ENCODE results near the gene NUP93. TPM values are rescaled to one million over a fixed set of nuclear protein-coding genes. Genes with fewer than 3 reads are reported as not detected.

The NUP93 gene
- total RNA-seq = 10 to 100 TPM; 45.6 to 47.2 TPM
- polyA plus RNA-seq (2013, experiment 1 of 2) = 36.3 TPM
- 39.1 TPM for polyA plus RNA-seq (2013, experiment 2 of 2)
- total RNA-seq = 27.9 to 270 (median 62.7) reads per million in 172 experiments

GRCh38 chr16:56729735-56730662 is at the start of gene NUP93:
Gene NUP93, plus strand, starts transcription at chr16:56730129. Its CDS starts 18,119 bp downstream, at chr16:56748248.
- Histone ChIP-seq H3K27me3 (ENCODE audit: control insufficient read depth in 1 of 2, insufficient read depth in 2 of 2, low read length in 2 of 2) (no peaks in the 10 kb centered on the region), H3K4me1 (ENCODE audit: insufficient read depth, low read length) (peaks cover 26% of the 10 kb centered on the region), H3K9me3 (ENCODE audit: control insufficient read depth in 1 of 2, insufficient read depth in 1 of 2, low read length in 2 of 2) (no peaks in the 10 kb centered on the region), H3K36me3 (ENCODE audit: insufficient read depth, low read length) (no peaks in the 10 kb centered on the region), H3K4me3 (ENCODE audit: low read length) (peak within 1 kb of the TSS; percentile 99), H3K27ac (ENCODE audit: low read depth in 1 of 2, low read length in 2 of 2) (peak within 1 kb of the TSS; percentile 44 to 57)
- POLR2A ChIA-PET = interaction anchor here (0.9 to 2.6 kb wide), 7 partner anchors 10 to 259 kb away, joined by 3 to 16 read pairs (median 5); partner anchors contain the start of genes MT1X and NLRC5
- Mint-ChIP-seq H3K9me3 (no peaks in the 10 kb centered on the region), H3K27ac (peak within 1 kb of the TSS; percentile 93), H3K4me3 (no peak within 1 kb of the TSS), H3K4me1 (ENCODE audit: low read depth) (peaks cover 34% of the 10 kb centered on the region), H3K36me3 (ENCODE audit: low read depth) (peaks cover 11% of the 10 kb centered on the region), H3K27me3 (no peaks in the 10 kb centered on the region)
- ATAC-seq (ENCODE audit: poor library complexity) = peak; percentile 93
- no peak for TF ChIP-seq CTCF (IDR thresholded peaks at IDR 0.05)
- CTCF ChIA-PET = no interaction called here
- intact Hi-C loops (cut with DNase I, micrococcal nuclease) = loop anchor here (1.0 to 10.0 kb wide), 7 partner anchors 21 to 535 kb away; partner anchors contain the start of genes HERPUD1 (in 1 of the 2), MT1X (in 1 of the 2), NUDT21 (in 1 of the 2) and OGFOD1 (in 1 of the 2)
- DNase-seq = peak; percentile 81 to 96 (median 87)

- peak; percentile 99 for ATAC-seq (ENCODE audit: poor library complexity)
- ChIA-PET POLR2A (interaction anchor here (1.0 to 2.1 kb wide), 12 partner anchors 9 to 77 kb away, joined by 3 to 20 read pairs (median 4); partner anchors contain the start of genes MT1F, MT1G, MT1H and MT2A), CTCF (interaction anchor here (1.2 to 2.7 kb wide), 3 partner anchors 19 to 105 kb away, joined by 3 to 11 read pairs (median 6); no protein-coding TSS in a partner anchor)
- no peaks in the 10 kb centered on the region for H3K9me3 Mint-ChIP-seq
- DNase-seq = peak; percentile 72 to 94 (median 86)
- H3K27ac Mint-ChIP-seq = peak within 1 kb of the TSS; percentile 93
- Histone ChIP-seq H3K27me3 (ENCODE audit: control insufficient read depth in 1 of 2, insufficient read depth in 2 of 2, low read length in 2 of 2) (no peaks in the 10 kb centered on the region), H3K4me1 (ENCODE audit: insufficient read depth, low read length) (peaks cover 28% of the 10 kb centered on the region), H3K27ac (ENCODE audit: low read depth in 1 of 2, low read length in 2 of 2) (peak within 1 kb of the TSS; percentile 50 to 71), H3K36me3 (ENCODE audit: insufficient read depth, low read length) (no peaks in the 10 kb centered on the region), H3K4me3 (ENCODE audit: low read length) (peak within 1 kb of the TSS; percentile 83), H3K9me3 (ENCODE audit: control insufficient read depth in 1 of 2, insufficient read depth in 1 of 2, low read length in 2 of 2) (peaks cover 0 to 3% of the 10 kb centered on the region in 2 experiments)
- H3K36me3 Mint-ChIP-seq (ENCODE audit: low read depth) = peaks cover 8% of the 10 kb centered on the region
- H3K4me1 Mint-ChIP-seq (ENCODE audit: low read depth) = peaks cover 27% of the 10 kb centered on the region
- H3K27me3 Mint-ChIP-seq = no peaks in the 10 kb centered on the region
- intact Hi-C loops (cut with DNase I, micrococcal nuclease) = loop anchor here (1.0 to 5.0 kb wide), 5 partner anchors 19 to 105 kb away; partner anchors contain the start of gene MT2A (in 1 of the 2)
- peak within 1 kb of the TSS; percentile 96 for H3K4me3 Mint-ChIP-seq
- no peak for TF ChIP-seq CTCF (IDR thresholded peaks at IDR 0.05)
Measured at GRCh38 chr16:56681939-56682702, 47.8 kb upstream of the NUP93 start, which contains the start of gene MT1X. Gene MT1X, plus strand, starts transcription at chr16:56682470. Its CDS starts 71 bp downstream, at chr16:56682541.

Measured in CD4-positive, alpha-beta T cell (primary cell).